ENCODE data around the gene RRH.

The RRH gene

GRCh38 chr4:109886303-109886702, 58.5 kb downstream of the RRH start:
- no peak overlapping the region for H3K4me3 ChIP-seq (ENCODE audit: control insufficient read depth, low read depth, low read length)
- TF ChIP-seq, protein P1, sequence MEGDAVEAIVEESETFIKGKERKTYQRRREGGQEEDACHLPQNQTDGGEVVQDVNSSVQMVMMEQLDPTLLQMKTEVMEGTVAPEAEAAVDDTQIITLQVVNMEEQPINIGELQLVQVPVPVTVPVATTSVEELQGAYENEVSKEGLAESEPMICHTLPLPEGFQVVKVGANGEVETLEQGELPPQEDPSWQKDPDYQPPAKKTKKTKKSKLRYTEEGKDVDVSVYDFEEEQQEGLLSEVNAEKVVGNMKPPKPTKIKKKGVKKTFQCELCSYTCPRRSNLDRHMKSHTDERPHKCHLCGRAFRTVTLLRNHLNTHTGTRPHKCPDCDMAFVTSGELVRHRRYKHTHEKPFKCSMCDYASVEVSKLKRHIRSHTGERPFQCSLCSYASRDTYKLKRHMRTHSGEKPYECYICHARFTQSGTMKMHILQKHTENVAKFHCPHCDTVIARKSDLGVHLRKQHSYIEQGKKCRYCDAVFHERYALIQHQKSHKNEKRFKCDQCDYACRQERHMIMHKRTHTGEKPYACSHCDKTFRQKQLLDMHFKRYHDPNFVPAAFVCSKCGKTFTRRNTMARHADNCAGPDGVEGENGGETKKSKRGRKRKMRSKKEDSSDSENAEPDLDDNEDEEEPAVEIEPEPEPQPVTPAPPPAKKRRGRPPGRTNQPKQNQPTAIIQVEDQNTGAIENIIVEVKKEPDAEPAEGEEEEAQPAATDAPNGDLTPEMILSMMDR (conservative IDR thresholded peaks at IDR 0.05; ENCODE audit: control insufficient read depth, insufficient read depth, low read depth, low read length) = no peak
- no peak for DNase-seq (ENCODE audit: low read depth)

DNA sequence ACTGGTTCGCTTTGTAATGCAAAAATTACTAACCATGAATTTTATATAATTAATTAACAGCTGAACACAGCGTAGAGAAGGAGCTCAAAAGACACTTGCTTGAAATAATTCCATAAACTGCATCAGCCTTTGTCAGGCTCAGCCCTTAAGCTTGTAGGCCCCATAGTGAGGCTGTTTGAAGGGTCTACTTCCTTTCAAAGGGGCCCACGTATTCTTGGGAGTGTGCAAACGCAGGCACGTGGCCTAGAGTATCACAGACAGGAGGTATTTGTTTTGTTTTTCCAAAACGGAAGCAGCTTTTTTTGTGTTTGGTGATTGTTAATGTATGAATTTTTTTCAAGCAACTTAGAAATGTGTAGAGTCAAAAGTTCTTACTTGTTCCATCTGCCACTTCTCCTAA, 59.3 kb downstream of the RRH start:
- no peak overlapping the region for H3K4me3 ChIP-seq (ENCODE audit: control insufficient read depth, low read depth, low read length)
- DNase-seq (ENCODE audit: low read depth) = no peak
- TF ChIP-seq, protein P1 (conservative IDR thresholded peaks at IDR 0.05; ENCODE audit: control insufficient read depth, insufficient read depth, low read depth, low read length) = no peak

- TF ChIP-seq, protein P1 (conservative IDR thresholded peaks at IDR 0.05; ENCODE audit: control insufficient read depth, insufficient read depth, low read depth, low read length) = no peak
- no peak for DNase-seq (ENCODE audit: low read depth)
- no peak overlapping the region for H3K4me3 ChIP-seq (ENCODE audit: control insufficient read depth, low read depth, low read length)
Measured at GRCh38 chr4:109890076-109890475, 62.3 kb downstream of the RRH start.

Measured in fibroblast of mammary gland (primary cell).